ENCODE results near the gene RAB36. TPM values are rescaled to one million over a fixed set of nuclear protein-coding genes. Genes with fewer than 3 reads are reported as not detected.

The RAB36 gene
- total and polyA plus RNA-seq, 9 donors, result 3.9 to 18.7 (median 6.3) TPM

GRCh38 chr22:23161029-23161428 lies 15.8 kb downstream of the RAB36 start:
- Histone ChIP-seq H3K9me3 (no peaks in the 10 kb centered on the region), H3K27me3 (no peaks in the 10 kb centered on the region), H3K27ac (no peak overlapping the region), H3K4me1 (ENCODE audit: insufficient read depth) (peaks cover 9% of the 10 kb centered on the region), H3K36me3 (no peaks in the 10 kb centered on the region), H3K4me3 (no peak overlapping the region)
- intact Hi-C loops (cut with DNase I), result no loop called here
- WGBS, 3 donors, result 89 to 98% (median 90%) methylated on average over 4 of the region's 4 CpGs
- no peak for DNase-seq
- TF ChIP-seq POLR2A (IDR thresholded peaks at IDR 0.05) (no peak), EP300 (IDR thresholded peaks at IDR 0.05) (no peak)
- TF ChIP-seq, protein P1, sequence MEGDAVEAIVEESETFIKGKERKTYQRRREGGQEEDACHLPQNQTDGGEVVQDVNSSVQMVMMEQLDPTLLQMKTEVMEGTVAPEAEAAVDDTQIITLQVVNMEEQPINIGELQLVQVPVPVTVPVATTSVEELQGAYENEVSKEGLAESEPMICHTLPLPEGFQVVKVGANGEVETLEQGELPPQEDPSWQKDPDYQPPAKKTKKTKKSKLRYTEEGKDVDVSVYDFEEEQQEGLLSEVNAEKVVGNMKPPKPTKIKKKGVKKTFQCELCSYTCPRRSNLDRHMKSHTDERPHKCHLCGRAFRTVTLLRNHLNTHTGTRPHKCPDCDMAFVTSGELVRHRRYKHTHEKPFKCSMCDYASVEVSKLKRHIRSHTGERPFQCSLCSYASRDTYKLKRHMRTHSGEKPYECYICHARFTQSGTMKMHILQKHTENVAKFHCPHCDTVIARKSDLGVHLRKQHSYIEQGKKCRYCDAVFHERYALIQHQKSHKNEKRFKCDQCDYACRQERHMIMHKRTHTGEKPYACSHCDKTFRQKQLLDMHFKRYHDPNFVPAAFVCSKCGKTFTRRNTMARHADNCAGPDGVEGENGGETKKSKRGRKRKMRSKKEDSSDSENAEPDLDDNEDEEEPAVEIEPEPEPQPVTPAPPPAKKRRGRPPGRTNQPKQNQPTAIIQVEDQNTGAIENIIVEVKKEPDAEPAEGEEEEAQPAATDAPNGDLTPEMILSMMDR (IDR thresholded peaks at IDR 0.05), result no peak

DNA sequence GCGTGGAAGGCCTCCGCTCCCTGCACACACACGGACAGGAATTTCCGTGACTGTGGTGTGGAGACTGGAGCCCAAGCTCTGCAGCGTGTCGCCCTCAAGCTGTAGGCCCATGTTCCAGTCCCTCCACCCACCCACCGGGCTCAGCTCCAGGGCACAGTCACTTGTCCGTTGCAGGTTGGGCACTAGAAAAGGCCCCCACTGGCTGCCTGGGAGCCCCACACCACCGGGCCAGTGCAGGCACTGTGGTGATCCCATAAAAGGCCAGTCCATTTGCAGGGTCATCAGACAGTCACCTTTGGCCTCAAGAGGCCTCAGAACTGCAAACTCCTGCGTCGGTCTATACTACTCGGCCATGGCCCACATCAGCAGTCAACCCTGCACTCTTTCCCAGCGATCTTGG lies 16.3 kb downstream of the RAB36 start:
- TF ChIP-seq, protein P1 (IDR thresholded peaks at IDR 0.05), result no peak
- no peak for TF ChIP-seq EP300 (IDR thresholded peaks at IDR 0.05)
- TF ChIP-seq POLR2A (IDR thresholded peaks at IDR 0.05), result no peak
- Histone ChIP-seq H3K4me3 (no peak overlapping the region), H3K27me3 (no peaks in the 10 kb centered on the region), H3K9me3 (no peaks in the 10 kb centered on the region), H3K36me3 (no peaks in the 10 kb centered on the region), H3K4me1 (ENCODE audit: insufficient read depth) (peaks cover 9% of the 10 kb centered on the region), H3K27ac (no peak overlapping the region)
- intact Hi-C loops (cut with DNase I), result no loop called here
- 76 to 87% (median 80%) methylated on average over 13 of the region's 13 CpGs for WGBS, 3 donors
- DNase-seq, result no peak

GRCh38 chr22:23163665-23164064 lies 18.4 kb downstream of the RAB36 start:
- H3K36me3 ChIP-seq, result no peaks in the 10 kb centered on the region
- intact Hi-C loops (cut with DNase I), result no loop called here
- WGBS, 3 donors, result 15 to 39% (median 30%) methylated on average over 8 of the region's 8 CpGs
- no peaks in the 10 kb centered on the region for H3K9me3 ChIP-seq
- DNase-seq, result peak; percentile 70 to 89 (median 78)
- peaks cover 9% of the 10 kb centered on the region for H3K4me1 ChIP-seq (ENCODE audit: insufficient read depth)
- H3K27ac ChIP-seq, result peak overlapping the region in 1 of 2 donors; percentile 61
- TF ChIP-seq POLR2A (IDR thresholded peaks at IDR 0.05), result no peak
- no peaks in the 10 kb centered on the region for H3K27me3 ChIP-seq
- no peak overlapping the region for H3K4me3 ChIP-seq

DNA sequence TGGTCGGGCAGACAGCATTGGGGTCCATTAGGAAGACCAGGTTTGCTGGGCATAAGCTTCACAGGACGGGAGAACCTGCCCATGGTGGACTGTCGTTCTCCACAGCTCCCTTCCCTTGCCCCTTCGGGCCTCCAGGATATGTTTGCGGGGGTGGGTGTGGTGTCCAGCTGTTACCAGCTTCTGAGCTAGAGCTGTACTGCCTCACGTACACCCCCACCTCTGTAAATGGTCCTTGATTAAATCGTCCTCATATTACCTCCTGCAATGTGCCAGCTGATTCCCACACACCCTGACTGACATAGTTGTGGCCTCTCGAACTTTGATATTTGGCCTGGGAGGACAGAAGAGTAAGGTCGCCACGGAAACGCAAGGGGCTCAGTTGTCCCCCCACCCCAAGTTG lies 18.8 kb downstream of the RAB36 start:
- Histone ChIP-seq H3K9me3 (no peaks in the 10 kb centered on the region), H3K4me1 (ENCODE audit: insufficient read depth) (peaks cover 9% of the 10 kb centered on the region), H3K4me3 (no peak overlapping the region), H3K27me3 (no peaks in the 10 kb centered on the region), H3K36me3 (no peaks in the 10 kb centered on the region), H3K27ac (peak overlapping the region in 1 of 2 donors; percentile 61)
- TF ChIP-seq, protein P1 (IDR thresholded peaks at IDR 0.05), result no peak
- no peak for TF ChIP-seq EP300 (IDR thresholded peaks at IDR 0.05)
- no peak for TF ChIP-seq POLR2A (IDR thresholded peaks at IDR 0.05)
- intact Hi-C loops (cut with DNase I), result no loop called here
- whole genome bisulfite sequencing, 3 donors, result 20 to 41% (median 34%) methylated on average over 11 of the region's 11 CpGs
- peak in 1 of 5 donors; percentile 58 for DNase-seq

GRCh38 chr22:23166042-23166831 lies 21.0 kb downstream of the RAB36 start:
- intact Hi-C loops (cut with DNase I), result no loop called here
- WGBS, 3 donors, result 65 to 78% (median 70%) methylated on average over 6 of the region's 6 CpGs
- DNase-seq, result no peak
- H3K27me3 ChIP-seq, result no peaks in the 10 kb centered on the region
- TF ChIP-seq EP300 (IDR thresholded peaks at IDR 0.05) (no peak), POLR2A (IDR thresholded peaks at IDR 0.05) (no peak)
- TF ChIP-seq, protein P1 (IDR thresholded peaks at IDR 0.05), result no peak
- H3K4me3 ChIP-seq, result no peak overlapping the region
- no peak overlapping the region for H3K27ac ChIP-seq
- no peaks in the 10 kb centered on the region for H3K9me3 ChIP-seq
- peaks cover 9% of the 10 kb centered on the region for H3K4me1 ChIP-seq (ENCODE audit: insufficient read depth)
- H3K36me3 ChIP-seq, result no peaks in the 10 kb centered on the region

All from ovary (tissue), 9 donors.